D341Med (cell line): ENCODE measurements around the gene PDILT.
"Not testable (repeated sequence)": the region's sequence is repeated elsewhere in the genome, so short reads cannot be mapped to it uniquely, and the experiment has no call there.

Experiments used
- DNase-seq: peaks from one replicate; pipeline ENCODE4 v3.0.0; 2012; ENCODE audit warnings: low spot score

The PDILT gene

GRCh38 chr16:20321671-20322070, 82.9 kb downstream of the PDILT start:
- DNase-seq = no peak

GRCh38 chr16:20321051-20321450, 83.5 kb downstream of the PDILT start:
- DNase-seq = not testable (repeated sequence)

GRCh38 chr16:20320592-20320991, 83.9 kb downstream of the PDILT start:
- DNase-seq = no peak

- DNase-seq = no peak
These were observed 84.4 kb downstream of the PDILT start for GRCh38 chr16:20320178-20320577.

GRCh38 chr16:20319406-20319805, 85.1 kb downstream of the PDILT start:
- no peak for DNase-seq

GRCh38 chr16:20318437-20318836, 86.1 kb downstream of the PDILT start:
- DNase-seq = no peak

GRCh38 chr16:20318006-20318405, 86.5 kb downstream of the PDILT start:
- DNase-seq = no peak

GRCh38 chr16:20317117-20317516, 87.4 kb downstream of the PDILT start:
- DNase-seq = no peak

- DNase-seq = no peak
These were observed 87.8 kb downstream of the PDILT start for GRCh38 chr16:20316715-20317114.

GRCh38 chr16:20315764-20316163, 88.8 kb downstream of the PDILT start:
- no peak for DNase-seq

- DNase-seq = no peak
These were observed 90.0 kb downstream of the PDILT start for GRCh38 chr16:20314575-20314974.

- DNase-seq = no peak
These were observed 90.8 kb downstream of the PDILT start for GRCh38 chr16:20313741-20314140.

GRCh38 chr16:20312536-20313095, 91.9 kb downstream of the PDILT start:
- not testable (repeated sequence) for DNase-seq

GRCh38 chr16:20311548-20311947, 93.0 kb downstream of the PDILT start:
- no peak for DNase-seq

GRCh38 chr16:20310421-20311395, 93.8 kb downstream of the PDILT start:
- no peak for DNase-seq

- DNase-seq = no peak
These were observed 94.8 kb downstream of the PDILT start for GRCh38 chr16:20309786-20310185.
